Astrocyte (in vitro differentiated cells and primary cell): ENCODE data around the gene GH2. TPM values are rescaled to one million over a fixed set of nuclear protein-coding genes. Genes with fewer than 3 reads are reported as not detected.
A peak's percentile ranks its signal among the peaks of the same experiment; 100 is the strongest.

Experiments
- DNase-seq: peaks from one replicate; pipeline ENCODE4 v3.0.0-alpha.2; 2010; ENCODE audit warnings: low read depth
- FAIRE-seq: peaks from 2 replicates; lab custom pipeline; 2011; peaks lifted over from hg19 to GRCh38; lab: Jason Lieb, UNC
- H2AFZ ChIP-seq: 2 replicates; pipeline ENCODE4 v1.6.0; 2012; ENCODE audit warnings: low read depth, low read length, inconsistent platforms
- H3K27ac ChIP-seq: 2 replicates; pipeline ENCODE4 v1.5.1; 2011; ENCODE audit warnings: low read depth, low read length, inconsistent platforms
- H3K27me3 ChIP-seq: 2 replicates; pipeline ENCODE4 v1.6.0; 2011; ENCODE audit warnings: low read length, inconsistent platforms; ENCODE audit not compliant: insufficient read depth
- H3K36me3 ChIP-seq: 2 replicates; pipeline ENCODE4 v1.5.1; 2011; ENCODE audit warnings: low read length, inconsistent platforms; ENCODE audit not compliant: insufficient read depth
- H3K4me1 ChIP-seq: 2 replicates; pipeline ENCODE4 v1.5.1; 2011; ENCODE audit warnings: low read length, inconsistent platforms; ENCODE audit not compliant: insufficient read depth
- H3K4me2 ChIP-seq: 2 replicates; pipeline ENCODE4 v1.6.0; 2012; ENCODE audit warnings: low read length, inconsistent platforms
- H3K4me3 ChIP-seq: 2 replicates; pipeline ENCODE4 v1.5.1; 2011; ENCODE audit warnings: low read depth, mild to moderate bottlenecking, low read length, inconsistent platforms; ENCODE audit not compliant: insufficient read depth
- H3K79me2 ChIP-seq: 2 replicates; pipeline ENCODE4 v1.6.0; 2012; ENCODE audit warnings: mild to moderate bottlenecking, low read length, inconsistent platforms; ENCODE audit not compliant: insufficient read depth
- H3K9ac ChIP-seq: 2 replicates; pipeline ENCODE4 v1.6.0; 2012; ENCODE audit warnings: mild to moderate bottlenecking, low read length, inconsistent platforms
- H3K9me3 ChIP-seq: 2 replicates; pipeline ENCODE4 v1.5.1; 2012; ENCODE audit warnings: low read depth, mild to moderate bottlenecking, low read length, inconsistent platforms; ENCODE audit not compliant: insufficient read depth
- H4K20me1 ChIP-seq: 2 replicates; pipeline ENCODE4 v1.6.0; 2012; ENCODE audit warnings: low read length, inconsistent platforms; ENCODE audit not compliant: insufficient read depth
- H3K27ac Mint-ChIP-seq: one replicate; pipeline ENCODE4 v1.8.0; 2021; ENCODE audit warnings: mild to moderate bottlenecking, mixed read lengths; ENCODE audit not compliant: unreplicated experiment
- H3K27me3 Mint-ChIP-seq: one replicate; pipeline ENCODE4 v1.8.0; 2021; ENCODE audit warnings: low read depth, mixed read lengths; ENCODE audit not compliant: unreplicated experiment
- H3K36me3 Mint-ChIP-seq: one replicate; pipeline ENCODE4 v1.8.0; 2021; ENCODE audit warnings: low read depth, mixed read lengths; ENCODE audit not compliant: unreplicated experiment
- H3K4me1 Mint-ChIP-seq: one replicate; pipeline ENCODE4 v1.8.0; 2021; ENCODE audit warnings: low read depth, mixed read lengths; ENCODE audit not compliant: unreplicated experiment
- H3K4me3 Mint-ChIP-seq: one replicate; pipeline ENCODE4 v1.8.0; 2021; ENCODE audit warnings: mild to moderate bottlenecking, moderate library complexity, mixed read lengths; ENCODE audit not compliant: unreplicated experiment
- H3K9me3 Mint-ChIP-seq: one replicate; pipeline ENCODE4 v1.8.0; 2021; ENCODE audit warnings: mild to moderate bottlenecking, mixed read lengths; ENCODE audit not compliant: unreplicated experiment
- EZH2 ChIP-seq: IDR thresholded peaks from 2 replicates; pipeline ENCODE4 v1.6.1; 2012; ENCODE audit warnings: mild to moderate bottlenecking, low read length, inconsistent platforms; ENCODE audit not compliant: insufficient read depth
- total RNA-seq: library from RNA; stranded (reverse); gene quantifications from 2 replicates; pipeline ENCODE4 v1.2.1, GENCODE V29; 2021
- TF ChIP-seq, protein P1 (sequence below): IDR thresholded peaks from 2 replicates; pipeline ENCODE4 v1.5.1; 2011; ENCODE audit warnings: low read depth, mild to moderate bottlenecking, inconsistent platforms, low read length, moderate library complexity; ENCODE audit not compliant: insufficient read depth

Gene GH2
- total RNA-seq, 1 donor from 2014 or later: not detected

GRCh38 chr17:63847525-63848249 lies 34.1 kb downstream of the GH2 start:
- H3K9me3 ChIP-seq: no peaks in the 10 kb centered on the region
- Mint-ChIP-seq H3K27ac (peak overlapping the region; percentile 12), H3K4me1 (no peaks in the 10 kb centered on the region), H3K9me3 (peaks cover 12% of the 10 kb centered on the region), H3K27me3 (peaks cover 7% of the 10 kb centered on the region), H3K4me3 (no peak overlapping the region), H3K36me3 (no peaks in the 10 kb centered on the region)
- peaks cover 4% of the 10 kb centered on the region for H3K27me3 ChIP-seq
- no peaks in the 10 kb centered on the region for H3K36me3 ChIP-seq
- no peak for TF ChIP-seq EZH2
- TF ChIP-seq, protein P1, sequence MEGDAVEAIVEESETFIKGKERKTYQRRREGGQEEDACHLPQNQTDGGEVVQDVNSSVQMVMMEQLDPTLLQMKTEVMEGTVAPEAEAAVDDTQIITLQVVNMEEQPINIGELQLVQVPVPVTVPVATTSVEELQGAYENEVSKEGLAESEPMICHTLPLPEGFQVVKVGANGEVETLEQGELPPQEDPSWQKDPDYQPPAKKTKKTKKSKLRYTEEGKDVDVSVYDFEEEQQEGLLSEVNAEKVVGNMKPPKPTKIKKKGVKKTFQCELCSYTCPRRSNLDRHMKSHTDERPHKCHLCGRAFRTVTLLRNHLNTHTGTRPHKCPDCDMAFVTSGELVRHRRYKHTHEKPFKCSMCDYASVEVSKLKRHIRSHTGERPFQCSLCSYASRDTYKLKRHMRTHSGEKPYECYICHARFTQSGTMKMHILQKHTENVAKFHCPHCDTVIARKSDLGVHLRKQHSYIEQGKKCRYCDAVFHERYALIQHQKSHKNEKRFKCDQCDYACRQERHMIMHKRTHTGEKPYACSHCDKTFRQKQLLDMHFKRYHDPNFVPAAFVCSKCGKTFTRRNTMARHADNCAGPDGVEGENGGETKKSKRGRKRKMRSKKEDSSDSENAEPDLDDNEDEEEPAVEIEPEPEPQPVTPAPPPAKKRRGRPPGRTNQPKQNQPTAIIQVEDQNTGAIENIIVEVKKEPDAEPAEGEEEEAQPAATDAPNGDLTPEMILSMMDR: no peak
- H4K20me1 ChIP-seq: no peaks in the 10 kb centered on the region
- DNase-seq: no peak
- no peak for FAIRE-seq
- H3K27ac ChIP-seq: no peak overlapping the region
- no peak overlapping the region for H3K9ac ChIP-seq
- H2AFZ ChIP-seq: no peak overlapping the region
- H3K4me3 ChIP-seq: no peak overlapping the region
- peaks cover 3% of the 10 kb centered on the region for H3K4me1 ChIP-seq
- no peaks in the 10 kb centered on the region for H3K79me2 ChIP-seq
- no peak overlapping the region for H3K4me2 ChIP-seq

DNA sequence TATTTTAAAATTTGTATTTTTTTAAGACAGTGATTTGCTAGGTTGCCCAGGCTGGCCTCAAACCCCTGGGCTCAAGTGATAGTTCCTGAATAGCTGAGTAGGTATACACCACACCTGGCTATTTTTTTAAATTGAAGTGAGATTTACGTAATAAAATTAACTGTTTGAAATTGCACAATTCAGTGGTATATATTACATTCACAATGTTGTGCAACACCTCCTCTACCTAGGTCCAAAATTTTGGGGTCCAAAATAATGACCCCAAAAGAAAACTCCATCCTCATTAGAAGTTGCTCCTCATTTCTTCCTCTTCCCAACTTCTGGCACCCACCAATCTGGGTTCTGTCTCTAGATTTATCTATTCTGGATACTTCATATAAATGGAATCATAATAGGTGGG lies 36.2 kb downstream of the GH2 start:
- H3K4me3 Mint-ChIP-seq: no peak overlapping the region
- H2AFZ ChIP-seq: no peak overlapping the region
- no peak overlapping the region for H3K9ac ChIP-seq
- H3K27ac ChIP-seq: no peak overlapping the region
- no peaks in the 10 kb centered on the region for H3K36me3 ChIP-seq
- TF ChIP-seq, protein P1: no peak
- H3K36me3 Mint-ChIP-seq: no peaks in the 10 kb centered on the region
- no peaks in the 10 kb centered on the region for H3K9me3 ChIP-seq
- H3K27ac Mint-ChIP-seq: no peak overlapping the region
- DNase-seq: no peak
- no peak for FAIRE-seq
- H3K27me3 Mint-ChIP-seq: peaks cover 3% of the 10 kb centered on the region
- H3K27me3 ChIP-seq: no peaks in the 10 kb centered on the region
- H4K20me1 ChIP-seq: peaks cover 17% of the 10 kb centered on the region
- peaks cover 4% of the 10 kb centered on the region for H3K4me1 Mint-ChIP-seq
- H3K4me3 ChIP-seq: no peak overlapping the region
- peaks cover 12% of the 10 kb centered on the region for H3K9me3 Mint-ChIP-seq
- H3K79me2 ChIP-seq: peaks cover 18% of the 10 kb centered on the region
- peaks cover 16% of the 10 kb centered on the region for H3K4me1 ChIP-seq
- no peak overlapping the region for H3K4me2 ChIP-seq
